ENCODE data around the gene KRTAP5-6. TPM values are rescaled to one million over a fixed set of nuclear protein-coding genes. Genes with fewer than 3 reads are reported as not detected.
"Not testable (repeated sequence)": the region's sequence is repeated elsewhere in the genome, so short reads cannot be mapped to it uniquely, and the experiment has no call there.

The KRTAP5-6 gene
- total RNA-seq, 1 experiment from 2014 or later: not detected

GRCh38 chr11:1655168-1656060 is 41.6 kb upstream of the KRTAP5-6 start:
- Histone ChIP-seq H3K36me3 (no peaks in the 10 kb centered on the region), H3K27ac (no peak overlapping the region), H3K4me3 (no peak overlapping the region), H3K9me3 (replicated peaks) (no peaks in the 10 kb centered on the region), H3K27me3 (replicated peaks) (no peaks in the 10 kb centered on the region), H3K4me1 (replicated peaks) (no peaks in the 10 kb centered on the region)
- no peak for DNase-seq (ENCODE audit: low read depth in 1 of 2, low spot score in 2 of 2)

GRCh38 chr11:1656061-1656441 is 40.9 kb upstream of the KRTAP5-6 start:
- Histone ChIP-seq H3K27me3 (replicated peaks) (no peaks in the 10 kb centered on the region), H3K27ac (no peak overlapping the region), H3K4me3 (no peak overlapping the region), H3K36me3 (no peaks in the 10 kb centered on the region), H3K4me1 (replicated peaks) (no peaks in the 10 kb centered on the region), H3K9me3 (replicated peaks) (no peaks in the 10 kb centered on the region)
- no peak for DNase-seq (ENCODE audit: low read depth in 1 of 2, low spot score in 2 of 2)

GRCh38 chr11:1656670-1657069 is 40.3 kb upstream of the KRTAP5-6 start:
- no peak overlapping the region for H3K27ac ChIP-seq
- DNase-seq (ENCODE audit: low read depth in 1 of 2, low spot score in 2 of 2): no peak
- no peaks in the 10 kb centered on the region for H3K9me3 ChIP-seq (replicated peaks)
- no peak overlapping the region for H3K4me3 ChIP-seq
- no peaks in the 10 kb centered on the region for H3K27me3 ChIP-seq (replicated peaks)
- no peaks in the 10 kb centered on the region for H3K36me3 ChIP-seq
- no peaks in the 10 kb centered on the region for H3K4me1 ChIP-seq (replicated peaks)

- Histone ChIP-seq H3K9me3 (replicated peaks) (no peaks in the 10 kb centered on the region), H3K27ac (no peak overlapping the region), H3K4me1 (replicated peaks) (no peaks in the 10 kb centered on the region), H3K27me3 (replicated peaks) (no peaks in the 10 kb centered on the region), H3K4me3 (no peak overlapping the region), H3K36me3 (no peaks in the 10 kb centered on the region)
- DNase-seq (ENCODE audit: low read depth in 1 of 2, low spot score in 2 of 2): no peak
Observed at GRCh38 chr11:1659506-1659905, 37.5 kb upstream of the KRTAP5-6 start.

GRCh38 chr11:1660111-1660867 is 36.7 kb upstream of the KRTAP5-6 start:
- Histone ChIP-seq H3K4me1 (replicated peaks) (no peaks in the 10 kb centered on the region), H3K27ac (no peak overlapping the region), H3K9me3 (replicated peaks) (no peaks in the 10 kb centered on the region), H3K36me3 (no peaks in the 10 kb centered on the region), H3K4me3 (no peak overlapping the region), H3K27me3 (replicated peaks) (no peaks in the 10 kb centered on the region)
- no peak for DNase-seq (ENCODE audit: low read depth in 1 of 2, low spot score in 2 of 2)

GRCh38 chr11:1661454-1662269 is 35.3 kb upstream of the KRTAP5-6 start:
- DNase-seq (ENCODE audit: low read depth in 1 of 2, low spot score in 2 of 2); H3K4me1 ChIP-seq (replicated peaks); H3K36me3 ChIP-seq; H3K4me3 ChIP-seq; H3K27ac ChIP-seq; H3K9me3 ChIP-seq (replicated peaks); H3K27me3 ChIP-seq (replicated peaks): not testable (repeated sequence)

GRCh38 chr11:1662699-1663283 is 34.2 kb upstream of the KRTAP5-6 start:
- H3K36me3 ChIP-seq; H3K9me3 ChIP-seq (replicated peaks); DNase-seq (ENCODE audit: low read depth in 1 of 2, low spot score in 2 of 2); H3K4me3 ChIP-seq; H3K4me1 ChIP-seq (replicated peaks); H3K27me3 ChIP-seq (replicated peaks); H3K27ac ChIP-seq: not testable (repeated sequence)

GRCh38 chr11:1665313-1665712 is 31.7 kb upstream of the KRTAP5-6 start:
- H3K27me3 ChIP-seq (replicated peaks): no peaks in the 10 kb centered on the region
- H3K4me1 ChIP-seq (replicated peaks): no peaks in the 10 kb centered on the region
- DNase-seq (ENCODE audit: low read depth in 1 of 2, low spot score in 2 of 2): no peak
- H3K4me3 ChIP-seq: no peak overlapping the region
- no peaks in the 10 kb centered on the region for H3K36me3 ChIP-seq
- no peaks in the 10 kb centered on the region for H3K9me3 ChIP-seq (replicated peaks)
- H3K27ac ChIP-seq: no peak overlapping the region

- no peaks in the 10 kb centered on the region for H3K9me3 ChIP-seq (replicated peaks)
- no peaks in the 10 kb centered on the region for H3K27me3 ChIP-seq (replicated peaks)
- H3K4me1 ChIP-seq (replicated peaks): no peaks in the 10 kb centered on the region
- no peaks in the 10 kb centered on the region for H3K36me3 ChIP-seq
- H3K4me3 ChIP-seq: no peak overlapping the region
- DNase-seq (ENCODE audit: low read depth in 1 of 2, low spot score in 2 of 2): no peak
- no peak overlapping the region for H3K27ac ChIP-seq
Observed at GRCh38 chr11:1667121-1667850, 29.7 kb upstream of the KRTAP5-6 start.

GRCh38 chr11:1667906-1668305 is 29.1 kb upstream of the KRTAP5-6 start:
- H3K4me3 ChIP-seq: no peak overlapping the region

GRCh38 chr11:1668911-1669473 is 28.0 kb upstream of the KRTAP5-6 start:
- H3K4me1 ChIP-seq (replicated peaks): no peaks in the 10 kb centered on the region
- no peak overlapping the region for H3K27ac ChIP-seq
- H3K27me3 ChIP-seq (replicated peaks): 0 out of 2 replicates have a peak, but pooled peaks cover 4% of the 10 kb centered on the region
- no peaks in the 10 kb centered on the region for H3K9me3 ChIP-seq (replicated peaks)
- H3K36me3 ChIP-seq: no peaks in the 10 kb centered on the region
- no peak for DNase-seq (ENCODE audit: low read depth in 1 of 2, low spot score in 2 of 2)
- no peak overlapping the region for H3K4me3 ChIP-seq

More at GRCh38 chr11:1667906-1668305, 29.1 kb upstream of the KRTAP5-6 start:
- no peaks in the 10 kb centered on the region for H3K27me3 ChIP-seq (replicated peaks)
- no peaks in the 10 kb centered on the region for H3K9me3 ChIP-seq (replicated peaks)
- H3K4me1 ChIP-seq (replicated peaks): no peaks in the 10 kb centered on the region
- DNase-seq (ENCODE audit: low read depth in 1 of 2, low spot score in 2 of 2): no peak
- H3K36me3 ChIP-seq: no peaks in the 10 kb centered on the region
- H3K27ac ChIP-seq: no peak overlapping the region

GRCh38 chr11:1669546-1670218 is 27.3 kb upstream of the KRTAP5-6 start:
- Histone ChIP-seq H3K9me3 (replicated peaks) (no peaks in the 10 kb centered on the region), H3K4me3 (no peak overlapping the region), H3K27me3 (replicated peaks) (0 out of 2 replicates have a peak, but pooled peaks cover 4% of the 10 kb centered on the region), H3K4me1 (replicated peaks) (no peaks in the 10 kb centered on the region), H3K27ac (no peak overlapping the region), H3K36me3 (no peaks in the 10 kb centered on the region)
- no peak for DNase-seq (ENCODE audit: low read depth in 1 of 2, low spot score in 2 of 2)
